ENCODE data around the gene OR2AG2.

Gene OR2AG2

DNA sequence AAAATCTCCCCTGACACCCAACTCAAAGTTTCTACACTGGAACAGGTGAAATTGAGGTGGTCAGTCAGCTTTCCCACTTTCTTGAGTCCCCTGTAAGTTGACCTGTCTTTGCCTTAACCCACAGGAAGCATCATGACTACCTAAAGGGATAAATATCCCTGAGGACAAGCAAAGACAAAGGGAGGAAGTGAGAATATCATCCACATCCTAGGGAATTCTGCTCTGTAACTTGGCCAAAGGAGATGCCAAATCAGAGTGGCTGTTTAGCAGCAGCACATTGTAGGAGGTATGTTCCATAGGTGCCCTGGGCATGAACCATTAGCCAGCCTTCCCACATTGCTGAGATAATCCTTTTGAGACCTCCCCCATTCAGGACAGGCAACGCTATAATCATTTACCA lies 47.8 kb downstream of the OR2AG2 start:
- no peak overlapping the region for H3K27ac Mint-ChIP-seq
- no peak for ATAC-seq
- H3K4me1 Mint-ChIP-seq, result peaks cover 67% of the 10 kb centered on the region
- H3K9me3 Mint-ChIP-seq, result peaks cover 8% of the 10 kb centered on the region
- no peak overlapping the region for H3K4me3 Mint-ChIP-seq
- H3K36me3 Mint-ChIP-seq, result peaks cover 82% of the 10 kb centered on the region
- H3K27me3 Mint-ChIP-seq, result no peaks in the 10 kb centered on the region

DNA sequence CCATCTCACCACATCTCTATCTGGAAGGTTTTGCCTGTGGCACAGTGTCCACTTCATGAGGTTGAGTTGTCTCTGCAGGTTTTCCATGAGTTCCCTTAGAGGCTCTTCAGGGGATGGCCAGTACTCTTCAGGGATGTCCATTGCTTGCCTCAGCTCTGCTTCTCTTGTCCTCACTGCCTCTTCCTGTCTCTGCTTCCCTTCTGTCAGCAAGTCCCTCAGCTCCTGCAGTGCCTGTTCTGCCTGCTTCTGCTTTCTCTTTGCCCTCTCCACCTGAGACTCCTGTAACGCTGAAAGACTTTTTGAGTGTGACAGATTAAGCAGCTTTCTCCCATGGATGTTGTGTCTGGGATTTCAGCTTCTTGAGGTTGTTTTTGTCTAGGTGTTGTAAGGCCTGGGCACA lies 50.4 kb downstream of the OR2AG2 start:
- peaks cover 75% of the 10 kb centered on the region for H3K36me3 Mint-ChIP-seq
- H3K27ac Mint-ChIP-seq, result peak overlapping the region; percentile 16
- H3K4me1 Mint-ChIP-seq, result peaks cover 41% of the 10 kb centered on the region
- H3K9me3 Mint-ChIP-seq, result peaks cover 3% of the 10 kb centered on the region
- no peaks in the 10 kb centered on the region for H3K27me3 Mint-ChIP-seq
- ATAC-seq, result no peak
- H3K4me3 Mint-ChIP-seq, result no peak overlapping the region

DNA sequence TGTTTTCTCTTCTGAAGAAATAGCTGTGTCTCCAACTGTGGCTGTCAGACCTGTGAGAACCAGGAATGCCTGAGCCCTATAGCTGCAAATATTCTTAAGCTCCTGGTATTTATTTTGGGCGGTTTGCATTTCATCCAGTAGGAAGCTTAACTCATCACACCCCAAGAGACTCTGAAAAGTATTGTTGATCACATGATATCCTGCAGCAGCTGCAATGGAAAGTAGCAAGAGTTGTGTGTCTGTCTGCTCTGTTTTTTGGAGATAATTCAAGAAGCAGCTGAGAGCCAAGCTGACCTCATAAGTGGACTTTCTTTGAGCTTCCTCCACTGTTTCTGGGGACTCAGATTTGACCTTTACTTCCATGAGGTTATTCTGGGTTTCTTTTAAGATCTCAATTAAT lies 52.2 kb downstream of the OR2AG2 start:
- Mint-ChIP-seq H3K27ac (no peak overlapping the region), H3K4me3 (no peak overlapping the region), H3K36me3 (peaks cover 58% of the 10 kb centered on the region), H3K4me1 (peaks cover 26% of the 10 kb centered on the region), H3K27me3 (no peaks in the 10 kb centered on the region), H3K9me3 (no peaks in the 10 kb centered on the region)
- ATAC-seq, result no peak

DNA sequence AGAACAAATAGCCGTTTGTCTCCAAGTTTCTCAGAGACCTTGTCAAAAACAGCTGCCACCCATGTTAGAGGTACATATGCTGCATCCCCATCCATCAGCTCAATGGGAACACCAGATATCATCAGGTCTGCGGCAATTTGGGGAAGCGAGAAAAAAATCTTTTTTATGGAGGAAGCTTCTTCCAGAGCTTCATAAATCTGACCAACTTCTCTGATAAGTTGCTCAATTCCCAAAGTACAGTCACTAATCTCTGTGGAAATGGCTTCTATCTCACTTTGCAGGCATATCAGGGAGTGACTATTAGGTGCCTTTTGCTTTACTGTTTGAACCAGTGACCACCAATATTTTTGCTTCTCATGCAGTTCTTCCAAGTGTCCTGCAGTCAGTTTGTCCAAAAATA lies 54.4 kb downstream of the OR2AG2 start:
- no peak overlapping the region for H3K4me3 Mint-ChIP-seq
- no peaks in the 10 kb centered on the region for H3K9me3 Mint-ChIP-seq
- H3K4me1 Mint-ChIP-seq, result peaks cover 19% of the 10 kb centered on the region
- H3K27ac Mint-ChIP-seq, result no peak overlapping the region
- peaks cover 42% of the 10 kb centered on the region for H3K36me3 Mint-ChIP-seq
- no peak for ATAC-seq
- no peaks in the 10 kb centered on the region for H3K27me3 Mint-ChIP-seq

All from stimulated activated memory B cell treated with anti-CD40 and anti-IgM and Interleukin-4, amounts not matched to agents 10 μg/mL and 1 μg/mL and 100 μg/mL, for 72 hours (primary cell).